H7 (cell line): ENCODE data around the gene PEDS1. TPM values are rescaled to one million over a fixed set of nuclear protein-coding genes. Genes with fewer than 3 reads are reported as not detected.
A peak's percentile ranks its signal among the peaks of the same experiment; 100 is the strongest.
"Not testable (repeated sequence)": the region's sequence is repeated elsewhere in the genome, so short reads cannot be mapped to it uniquely, and the experiment has no call there.

Experiments used
- DNase-seq: peaks from one replicate; pipeline ENCODE4 v3.0.0; 2012
- H3K27me3 ChIP-seq: 2 replicates; pipeline ENCODE4 v1.6.0; 2011; ENCODE audit warnings: mild to moderate bottlenecking, low read length; ENCODE audit not compliant: control insufficient read depth, insufficient read depth
- H3K36me3 ChIP-seq: replicated peaks from 2 replicates; pipeline ENCODE4 v1.5.1; 2011; ENCODE audit warnings: low read length; ENCODE audit not compliant: control insufficient read depth, insufficient read depth
- H3K4me3 ChIP-seq: 2 replicates; pipeline ENCODE4 v1.5.1; 2011; ENCODE audit warnings: low read depth, mild to moderate bottlenecking, control low read depth, low read length, moderate library complexity; ENCODE audit not compliant: insufficient read depth
- total RNA-seq: library from RNA; depleted of rRNA; stranded (reverse); fragments of >200 nt; shearing (Covaris generic); gene quantifications from 2 replicates; pipeline ENCODE4 v1.2.3, GENCODE V29; 2014

The PEDS1 gene
- total RNA-seq, 1 experiment from 2014 or later = 47.7 TPM

DNA sequence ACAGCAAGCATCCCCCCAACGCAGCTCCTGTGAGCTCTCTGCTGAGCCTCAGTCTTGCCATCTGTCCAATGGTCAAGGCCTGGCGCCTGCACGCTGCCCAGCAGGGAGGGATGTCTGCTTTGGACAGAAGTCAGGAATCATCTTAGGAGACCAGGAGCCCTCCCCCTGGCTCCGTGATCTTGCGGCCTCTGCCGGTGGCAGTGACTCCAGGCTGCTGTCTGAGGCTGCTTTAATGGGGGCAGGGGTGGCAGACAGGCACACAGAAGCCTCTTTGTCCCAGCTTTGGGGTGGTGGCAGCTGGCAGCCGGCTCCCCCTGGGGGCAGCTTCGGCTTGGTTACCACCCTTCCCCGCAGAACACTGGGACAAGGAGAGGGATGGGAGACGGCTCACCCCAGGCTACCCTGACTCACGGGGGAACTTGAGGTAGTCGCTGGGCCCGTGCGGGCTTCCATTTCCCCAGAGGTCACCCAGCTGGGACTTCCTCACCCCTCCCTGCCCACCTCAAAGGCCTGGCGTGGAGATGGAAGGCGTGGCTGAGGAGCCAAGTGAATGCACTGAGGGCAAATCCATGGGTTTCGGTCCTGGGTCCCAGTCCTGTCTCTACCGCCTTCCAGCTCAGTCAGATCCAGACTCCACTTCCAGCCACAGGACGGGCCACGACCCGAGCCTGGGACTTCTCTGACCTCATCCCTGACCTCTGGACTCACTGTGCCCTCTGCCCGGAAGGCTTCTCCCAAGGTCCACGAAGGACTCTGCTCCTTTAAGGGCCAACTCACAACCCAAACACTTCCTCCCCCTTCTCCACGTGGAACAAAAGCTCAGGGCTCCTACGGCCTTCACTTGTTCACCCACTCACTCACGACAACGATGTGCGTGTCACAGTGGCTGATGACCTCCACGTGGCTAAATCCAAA lies 14.8 kb downstream of the PEDS1 start:
- Histone ChIP-seq H3K4me3 (no peak overlapping the region), H3K27me3 (no peaks in the 10 kb centered on the region), H3K36me3 (peaks cover 15% of the 10 kb centered on the region)
- peak; percentile 75 for DNase-seq

DNA sequence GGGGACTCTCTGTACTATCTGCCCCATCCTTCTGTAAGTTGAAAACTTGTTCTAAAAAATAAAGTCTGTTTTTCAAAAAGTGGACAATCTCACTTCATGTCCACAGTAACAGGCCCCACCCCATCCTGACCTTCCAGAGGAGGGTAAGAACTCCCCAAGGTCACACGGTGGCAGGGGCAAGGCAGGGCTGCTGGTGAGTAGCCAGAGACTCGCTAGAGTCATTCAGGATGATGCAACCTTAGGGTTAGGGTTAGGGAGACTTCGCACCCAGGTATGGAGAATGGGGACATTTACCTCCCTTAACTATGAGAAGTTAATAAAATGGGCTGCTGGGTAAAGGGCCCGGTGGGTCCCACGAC lies 15.4 kb downstream of the PEDS1 start:
- Histone ChIP-seq H3K4me3 (no peak overlapping the region), H3K27me3 (no peaks in the 10 kb centered on the region), H3K36me3 (peaks cover 15% of the 10 kb centered on the region)
- no peak for DNase-seq

DNA sequence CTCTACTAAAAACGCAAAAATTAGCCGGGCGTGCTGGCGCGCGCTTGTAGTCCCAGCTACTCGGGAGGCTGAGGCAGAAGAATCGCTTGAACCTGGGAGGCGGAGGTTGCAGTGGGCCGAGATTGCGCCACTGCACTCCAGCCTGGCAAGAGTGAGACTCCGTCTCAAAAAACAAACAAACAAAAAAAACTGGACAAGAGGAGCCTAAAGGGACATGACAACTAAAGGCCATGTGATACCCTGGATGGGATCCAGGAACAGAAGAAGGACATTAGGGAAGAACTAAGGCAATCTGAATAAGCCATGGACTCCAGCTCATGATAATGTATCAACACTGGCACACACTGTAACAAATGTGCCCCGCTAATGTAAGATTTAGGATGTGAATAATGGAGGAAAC lies 15.8 kb downstream of the PEDS1 start:
- H3K4me3 ChIP-seq, DNase-seq, H3K27me3 ChIP-seq: not testable (repeated sequence)
- H3K36me3 ChIP-seq = peaks cover 16% of the 10 kb centered on the region

DNA sequence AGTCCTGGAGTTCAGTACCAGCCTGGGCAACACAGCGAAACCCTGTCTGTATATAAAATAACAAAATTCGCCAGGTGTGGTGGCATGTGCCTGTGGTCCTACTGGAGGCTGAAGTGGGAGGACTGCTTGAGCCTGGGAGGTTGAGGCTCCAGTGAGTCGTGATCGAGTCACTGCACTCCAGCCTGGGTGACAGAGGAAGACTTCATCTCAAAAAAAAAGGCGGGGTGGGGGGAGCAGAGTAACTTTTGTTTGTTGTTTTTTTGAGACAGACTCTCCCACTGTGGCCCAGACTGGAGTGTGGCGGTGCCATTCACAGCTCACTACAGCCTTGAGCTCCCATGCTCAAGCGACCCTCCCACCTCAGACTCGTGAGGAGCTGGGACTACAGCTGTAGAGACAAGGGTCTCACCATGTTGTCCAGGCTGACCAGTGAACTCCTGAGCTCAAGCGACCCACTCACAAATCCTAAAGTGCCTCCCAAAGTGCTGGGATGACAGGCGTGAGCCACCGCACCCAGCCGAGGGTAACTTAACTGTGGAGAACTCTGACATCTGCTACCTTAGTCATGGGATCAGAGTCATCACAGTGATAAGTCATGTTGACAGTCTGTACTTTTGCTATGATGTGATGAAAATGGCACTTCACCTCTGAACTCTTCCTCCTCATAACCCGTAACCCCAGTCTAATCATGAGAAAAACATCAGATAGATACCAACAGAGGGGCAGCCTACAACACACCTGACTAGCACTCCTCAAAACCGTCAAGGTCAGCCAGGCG lies 16.5 kb downstream of the PEDS1 start:
- H3K36me3 ChIP-seq = peaks cover 15% of the 10 kb centered on the region
- DNase-seq = no peak
- no peak overlapping the region for H3K4me3 ChIP-seq
- H3K27me3 ChIP-seq = no peaks in the 10 kb centered on the region

DNA sequence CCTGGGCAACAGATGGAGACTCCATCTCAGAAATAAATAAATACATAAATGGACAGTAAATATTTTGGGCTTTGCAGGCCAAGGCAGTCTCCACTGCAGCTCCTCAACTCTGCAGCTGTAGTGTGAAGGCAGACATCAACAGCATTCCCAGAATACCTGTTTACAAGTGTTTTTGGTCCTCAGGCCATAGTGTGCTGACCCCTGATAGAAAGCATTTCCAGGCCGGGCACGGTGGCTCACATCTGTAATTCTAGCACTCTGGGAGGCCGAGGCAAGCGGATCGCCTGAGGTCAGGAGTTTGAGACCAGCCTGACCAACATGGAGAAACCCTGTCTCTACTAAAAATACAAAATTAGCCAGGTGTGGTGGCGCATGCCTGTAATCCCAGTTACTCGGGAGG lies 18.4 kb downstream of the PEDS1 start:
- not testable (repeated sequence) for H3K27me3 ChIP-seq, H3K36me3 ChIP-seq, H3K4me3 ChIP-seq, DNase-seq

DNA sequence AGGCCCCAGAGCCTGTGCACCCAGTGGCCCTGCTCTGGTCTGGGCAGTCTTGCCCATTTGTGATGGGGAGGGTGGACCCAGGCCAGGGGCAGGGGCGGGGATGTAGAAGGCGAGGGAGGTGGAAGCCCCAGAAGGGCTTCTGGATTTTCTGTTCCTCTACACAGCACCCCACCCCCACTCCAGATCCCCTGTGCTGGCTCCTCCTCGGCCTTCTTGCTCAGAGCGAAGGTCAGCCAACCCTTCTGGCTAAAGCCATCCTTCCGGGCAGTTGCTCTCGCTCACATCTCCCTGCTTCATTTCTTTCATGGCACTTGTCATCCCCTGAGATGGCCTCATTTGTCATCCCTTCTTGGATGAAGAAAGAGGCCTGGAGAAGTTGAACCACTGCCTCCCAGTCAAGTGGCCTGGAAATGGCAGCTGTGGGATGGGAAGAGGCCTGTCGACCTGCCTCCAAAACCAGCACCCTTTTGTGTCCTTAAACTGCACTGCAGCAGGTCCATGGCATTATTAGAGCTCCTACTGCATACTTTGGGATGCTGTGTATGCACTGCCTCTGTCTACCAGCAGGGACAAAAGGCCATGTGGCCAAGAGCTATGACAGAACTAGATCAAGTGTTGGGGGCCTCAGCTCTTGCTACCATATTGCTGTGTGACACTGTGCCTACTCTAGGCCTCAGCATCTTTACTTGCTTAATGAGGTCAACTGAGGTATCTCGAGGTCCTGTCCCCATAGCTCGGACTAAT lies 19.9 kb downstream of the PEDS1 start:
- DNase-seq = peak; percentile 29
- Histone ChIP-seq H3K27me3 (no peaks in the 10 kb centered on the region), H3K4me3 (no peak overlapping the region)

DNA sequence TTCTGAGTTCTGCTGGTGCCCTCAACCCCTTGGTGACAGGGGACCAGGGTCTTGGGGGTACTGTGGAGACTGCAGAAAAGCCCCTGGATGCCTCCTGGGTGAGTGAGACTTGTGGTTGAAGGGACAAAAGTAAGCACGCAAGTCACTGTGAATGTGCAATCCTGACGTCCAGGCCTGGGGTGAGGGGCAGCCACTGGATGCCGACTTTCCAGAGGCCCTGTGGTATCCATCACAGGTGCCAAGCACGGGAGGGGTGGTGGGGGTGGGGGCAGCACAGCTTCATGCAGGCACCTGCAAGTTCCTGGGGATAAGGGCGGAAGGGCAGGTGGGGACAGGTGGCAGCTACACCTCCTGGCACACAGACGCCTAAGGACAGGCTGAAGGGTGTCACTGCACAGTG lies 20.5 kb downstream of the PEDS1 start:
- H3K4me3 ChIP-seq = no peak overlapping the region
- H3K27me3 ChIP-seq = no peaks in the 10 kb centered on the region
- peaks cover 18% of the 10 kb centered on the region for H3K36me3 ChIP-seq
- DNase-seq = no peak

More for the DNA sequence above, 19.9 kb downstream of the PEDS1 start:
- H3K36me3 ChIP-seq = peaks cover 15% of the 10 kb centered on the region

DNA sequence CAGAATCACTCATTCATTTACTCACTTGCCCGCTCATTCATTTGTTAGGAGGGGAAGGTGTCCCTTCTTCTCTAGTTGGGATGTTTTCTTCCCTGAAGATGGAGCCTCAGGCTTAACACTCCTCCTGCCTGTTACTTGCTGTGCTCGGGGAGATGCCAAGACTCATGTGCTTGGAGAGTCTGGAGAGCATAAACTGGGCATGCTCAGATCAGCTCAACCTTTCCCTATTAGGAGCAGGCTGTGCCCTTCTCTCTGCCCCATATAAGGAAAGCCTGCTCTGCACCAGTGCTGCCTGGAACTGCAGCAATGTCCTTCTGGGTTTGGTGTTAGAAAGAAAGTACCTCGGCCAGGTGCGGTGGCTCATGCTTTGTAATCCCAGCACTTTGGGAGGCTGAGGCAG lies 22.5 kb downstream of the PEDS1 start:
- Histone ChIP-seq H3K27me3 (no peaks in the 10 kb centered on the region), H3K4me3 (no peak overlapping the region), H3K36me3 (peaks cover 31% of the 10 kb centered on the region)
- peak; percentile 20 for DNase-seq

DNA sequence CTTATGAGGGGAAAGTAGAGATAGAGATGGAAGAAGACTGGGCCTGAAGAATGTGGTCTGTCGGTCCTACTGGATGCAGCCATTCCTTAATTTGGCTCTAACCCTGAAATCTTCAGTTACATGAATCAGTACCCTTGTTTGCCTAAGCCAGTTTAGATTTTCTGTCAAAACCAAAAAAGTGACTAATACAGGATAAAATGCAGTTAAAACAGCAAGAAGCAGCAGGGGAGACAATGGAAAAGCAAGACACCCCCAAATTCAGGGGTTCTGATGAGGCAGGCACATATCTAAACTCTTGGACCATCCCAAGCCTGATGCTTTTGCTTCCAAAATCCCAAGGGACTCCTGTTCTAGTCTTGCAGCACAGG lies 23.2 kb downstream of the PEDS1 start:
- DNase-seq = peak; percentile 13
- Histone ChIP-seq H3K36me3 (peaks cover 31% of the 10 kb centered on the region), H3K4me3 (no peak overlapping the region), H3K27me3 (no peaks in the 10 kb centered on the region)

DNA sequence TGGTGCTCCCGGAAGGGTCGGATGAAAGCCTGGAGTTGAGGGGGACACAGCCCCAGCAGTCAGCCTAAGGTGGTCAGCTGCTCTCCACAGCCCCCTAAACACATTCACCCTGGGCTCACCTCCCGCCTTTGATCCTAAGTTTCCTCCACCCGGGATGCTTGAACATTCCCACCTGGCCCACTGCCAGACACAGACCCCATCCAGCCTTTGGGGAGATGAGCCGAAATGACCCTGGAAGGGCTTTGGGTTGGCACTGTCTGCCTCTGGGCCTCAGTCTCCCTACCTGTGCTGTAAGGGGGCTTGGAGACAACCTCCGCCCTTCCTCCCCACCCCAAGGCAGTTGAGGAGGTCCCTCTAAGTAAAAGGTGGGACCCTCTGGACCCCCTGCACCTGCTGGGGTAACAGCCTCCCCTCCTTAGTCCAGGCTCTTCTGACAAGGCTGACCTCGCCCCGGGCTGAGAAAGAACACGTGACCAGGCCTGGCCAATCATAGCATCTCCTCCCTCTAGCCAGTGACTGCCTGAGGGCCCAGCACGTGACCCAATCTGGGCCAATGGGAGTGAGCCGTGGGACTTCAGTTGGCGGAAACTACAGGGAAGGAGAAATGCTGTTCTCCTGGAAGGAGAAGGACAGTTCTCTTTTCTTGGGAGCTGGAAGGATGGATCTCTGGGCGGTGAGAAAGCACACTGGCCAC lies 23.7 kb downstream of the PEDS1 start:
- Histone ChIP-seq H3K4me3 (no peak overlapping the region), H3K36me3 (peaks cover 33% of the 10 kb centered on the region), H3K27me3 (no peaks in the 10 kb centered on the region)
- DNase-seq = peak; percentile 78

DNA sequence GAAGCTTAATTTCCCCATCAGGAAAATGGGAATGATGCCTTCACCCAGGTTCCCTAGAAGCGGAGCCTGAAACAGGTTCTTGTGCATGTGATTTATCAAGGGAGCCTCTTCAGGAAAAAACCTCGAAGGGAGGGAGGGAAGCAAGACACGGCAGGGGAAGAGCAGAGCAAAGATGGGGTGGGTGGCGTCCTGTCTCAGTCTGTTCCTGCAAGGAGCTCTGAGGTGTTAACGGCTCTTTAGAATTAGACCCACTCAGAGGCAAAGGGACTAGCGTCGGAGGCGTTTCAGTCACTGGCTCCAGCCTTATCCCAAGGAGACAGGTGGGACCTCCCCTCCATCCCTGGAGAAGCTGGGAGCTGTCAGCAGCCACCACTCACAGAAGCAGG lies 25.0 kb downstream of the PEDS1 start:
- Histone ChIP-seq H3K36me3 (peaks cover 31% of the 10 kb centered on the region), H3K4me3 (no peak overlapping the region), H3K27me3 (no peaks in the 10 kb centered on the region)
- DNase-seq = no peak

DNA sequence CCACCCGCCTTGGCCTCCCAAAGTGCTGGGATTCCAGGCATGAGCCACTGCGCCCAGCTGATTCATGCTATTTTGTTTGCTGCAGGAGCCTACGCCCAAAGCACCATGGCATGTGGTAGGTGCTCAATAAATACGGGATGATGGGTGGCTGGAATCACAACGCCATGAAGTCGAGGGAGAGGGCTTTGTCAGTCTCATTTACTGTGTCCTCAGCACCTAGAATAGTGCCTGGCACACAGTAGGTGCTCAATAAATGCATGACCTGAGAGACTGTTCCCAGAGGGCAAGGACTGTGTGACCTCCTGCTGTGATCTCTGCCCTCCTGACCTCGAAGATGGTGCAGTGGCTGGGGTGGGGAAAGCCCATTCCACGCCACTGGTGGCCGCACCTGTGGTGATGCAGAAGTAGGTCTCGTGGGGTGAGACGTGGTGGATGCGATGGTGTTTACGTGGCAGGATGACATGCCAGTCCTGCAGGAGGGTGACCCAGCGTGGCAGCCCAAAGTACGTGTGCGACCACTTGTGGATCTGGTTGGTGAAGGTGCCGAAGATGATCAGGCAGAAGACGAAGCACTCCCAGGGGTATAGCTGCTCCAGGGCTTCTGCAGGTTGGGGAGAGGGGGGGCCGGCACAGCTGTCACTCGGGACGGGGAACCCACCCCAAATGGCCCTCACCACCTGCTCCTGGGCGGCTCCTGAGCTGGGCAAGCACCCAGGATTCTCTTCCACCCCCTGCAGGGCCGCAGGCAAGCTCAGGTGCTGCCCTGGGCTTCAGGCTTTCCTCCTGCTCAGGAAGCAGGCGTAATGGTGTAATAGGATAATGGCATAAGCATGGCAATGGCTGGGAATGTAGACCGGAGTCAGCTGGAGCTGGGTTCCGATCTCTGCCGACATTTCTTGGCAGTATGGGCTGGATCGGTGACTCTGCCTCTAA lies 25.7 kb downstream of the PEDS1 start:
- H3K36me3 ChIP-seq = peaks cover 31% of the 10 kb centered on the region
- peak; percentile 23 for DNase-seq
- H3K27me3 ChIP-seq = no peaks in the 10 kb centered on the region
- no peak overlapping the region for H3K4me3 ChIP-seq

DNA sequence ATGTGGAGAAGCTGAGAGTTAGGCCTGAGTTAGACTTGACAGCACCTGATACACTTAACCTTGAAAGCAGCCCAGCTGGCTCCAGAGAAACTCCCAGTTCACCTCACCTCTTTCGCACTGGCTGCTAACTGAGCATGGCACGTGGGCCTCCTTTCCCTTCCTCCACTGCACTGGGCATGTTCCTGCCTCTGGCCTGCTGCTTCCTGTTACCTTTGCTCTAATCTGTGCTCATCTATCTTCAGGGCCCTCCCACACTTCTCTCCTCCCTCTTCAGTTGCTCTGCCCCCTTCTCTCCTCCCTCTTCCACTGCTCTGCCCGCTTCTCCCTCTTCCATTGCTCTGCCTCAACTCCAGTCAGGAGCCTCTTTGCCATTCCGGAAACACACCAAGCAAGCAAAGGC lies 26.9 kb downstream of the PEDS1 start:
- peaks cover 29% of the 10 kb centered on the region for H3K36me3 ChIP-seq
- no peaks in the 10 kb centered on the region for H3K27me3 ChIP-seq
- no peak overlapping the region for H3K4me3 ChIP-seq
- DNase-seq = peak; percentile 14
